NOMO-1 treated with DMSO at 0.1 percent for 48 hours (cell line): ENCODE data around the gene TBX20.
"Not testable (repeated sequence)": the region's sequence is repeated elsewhere in the genome, so short reads cannot be mapped to it uniquely, and the experiment has no call there.

Experiments
- DNase-seq: peaks from one replicate; lab custom pipeline; 2025; ENCODE audit not compliant: unreplicated experiment; lab: John Stamatoyannopoulos, UW

TBX20 gene

GRCh38 chr7:35255443-35256255 lies 1.7 kb upstream of the TBX20 start:
- no peak for DNase-seq

GRCh38 chr7:35254496-35255442 lies 869 bp upstream of the TBX20 start:
- DNase-seq = no peak

GRCh38 chr7:35253460-35253709 lies 515 bp downstream of the TBX20 start:
- peak; percentile 21 for DNase-seq

GRCh38 chr7:35252612-35253459 lies 1.1 kb downstream of the TBX20 start:
- no peak for DNase-seq

GRCh38 chr7:35251606-35252310 lies 2.1 kb downstream of the TBX20 start:
- DNase-seq = no peak

GRCh38 chr7:35250941-35251340 lies 3.0 kb downstream of the TBX20 start:
- DNase-seq = no peak

GRCh38 chr7:35250452-35250851 lies 3.4 kb downstream of the TBX20 start:
- DNase-seq = no peak

GRCh38 chr7:35249537-35249907 lies 4.4 kb downstream of the TBX20 start:
- DNase-seq = no peak

- DNase-seq = no peak
Observed at GRCh38 chr7:35248576-35249536, 5.0 kb downstream of the TBX20 start.

GRCh38 chr7:35246819-35247218 lies 7.1 kb downstream of the TBX20 start:
- DNase-seq = no peak

- no peak for DNase-seq
Observed at GRCh38 chr7:35241884-35242283, 12.0 kb downstream of the TBX20 start.

- no peak for DNase-seq
Observed at GRCh38 chr7:35241436-35241835, 12.5 kb downstream of the TBX20 start.

- DNase-seq = not testable (repeated sequence)
Observed at GRCh38 chr7:35241008-35241407, 12.9 kb downstream of the TBX20 start.

- not testable (repeated sequence) for DNase-seq
Observed at GRCh38 chr7:35238456-35238855, 15.4 kb downstream of the TBX20 start.

- DNase-seq = no peak
Observed at GRCh38 chr7:35232994-35233393, 20.9 kb downstream of the TBX20 start.

- not testable (repeated sequence) for DNase-seq
Observed at GRCh38 chr7:35231221-35231620, 22.7 kb downstream of the TBX20 start.

- not testable (repeated sequence) for DNase-seq
Observed at GRCh38 chr7:35229116-35229780, 24.7 kb downstream of the TBX20 start.

- DNase-seq = not testable (repeated sequence)
Observed at GRCh38 chr7:35228496-35229051, 25.3 kb downstream of the TBX20 start.

GRCh38 chr7:35227438-35227837 lies 26.5 kb downstream of the TBX20 start:
- DNase-seq = not testable (repeated sequence)
